Omental fat pad (tissue), 4 donors: ENCODE results near the gene ARHGAP10. TPM values are rescaled to one million over a fixed set of nuclear protein-coding genes. Genes with fewer than 3 reads are reported as not detected.

Source experiments
- ATAC-seq: fragments of 150-250 bp; one replicate; pipeline ENCODE4 v1.9.1; 2016; ENCODE audit warnings: mild to moderate bottlenecking, moderate library complexity; ENCODE audit not compliant: low FRiP score
- DNase-seq: peaks from one replicate; pipeline ENCODE4 v3.0.0-alpha.2; 2019; ENCODE audit warnings: low spot score
- CTCF ChIP-seq, 3 donors: fragments of 450-650 bp; IDR thresholded peaks; one replicate each; pipeline ENCODE4 v1.5.1; 2016 to 2017; ENCODE audit warnings: antibody characterized with exemption in 3 of 3, mild to moderate bottlenecking in 3 of 3, moderate library complexity in 2 of 3
- total RNA-seq, 4 donors: library from RNA; depleted of rRNA; stranded (reverse); fragments of >200 nt; gene quantifications; one replicate each; pipeline ENCODE4 v1.1.0, GENCODE V29; 2016

Gene ARHGAP10
- total RNA-seq, 4 donors from 2014 or later, result 48.7 to 96.2 (median 57.0) TPM

DNA sequence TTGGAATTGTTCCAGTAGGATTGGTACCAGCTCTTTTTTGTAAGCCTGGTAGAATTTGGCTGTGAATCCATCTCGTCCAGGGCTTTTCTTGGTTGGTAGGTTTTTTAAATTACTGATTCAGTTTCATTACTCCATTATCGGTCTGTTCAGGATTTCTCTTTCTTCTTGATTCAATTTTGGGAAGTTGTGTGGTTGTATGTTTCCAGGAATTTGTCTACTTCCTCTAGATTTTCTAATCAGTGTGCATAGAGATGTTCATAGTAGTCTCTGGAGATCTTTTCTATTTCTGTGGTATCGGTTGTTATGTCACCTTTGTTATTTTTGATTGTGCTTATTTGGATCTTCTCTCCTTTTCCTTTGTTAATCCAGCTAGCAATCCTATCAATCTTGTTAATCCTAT is 248.7 kb downstream of the ARHGAP10 start:
- ATAC-seq (no peak), DNase-seq (no peak)
- no peak for TF ChIP-seq CTCF (IDR thresholded peaks at IDR 0.05)

GRCh38 chr4:147981305-147981704 is 249.4 kb downstream of the ARHGAP10 start:
- DNase-seq, result no peak
- no peak for TF ChIP-seq CTCF (IDR thresholded peaks at IDR 0.05)
- ATAC-seq, result no peak

- ATAC-seq (no peak), DNase-seq (no peak)
- TF ChIP-seq CTCF (IDR thresholded peaks at IDR 0.05), result no peak
Measured at GRCh38 chr4:147984065-147984777, 252.3 kb downstream of the ARHGAP10 start.

GRCh38 chr4:147984778-147985138 is 252.9 kb downstream of the ARHGAP10 start:
- ATAC-seq, result no peak
- DNase-seq, result no peak
- TF ChIP-seq CTCF (IDR thresholded peaks at IDR 0.05), result no peak

DNA sequence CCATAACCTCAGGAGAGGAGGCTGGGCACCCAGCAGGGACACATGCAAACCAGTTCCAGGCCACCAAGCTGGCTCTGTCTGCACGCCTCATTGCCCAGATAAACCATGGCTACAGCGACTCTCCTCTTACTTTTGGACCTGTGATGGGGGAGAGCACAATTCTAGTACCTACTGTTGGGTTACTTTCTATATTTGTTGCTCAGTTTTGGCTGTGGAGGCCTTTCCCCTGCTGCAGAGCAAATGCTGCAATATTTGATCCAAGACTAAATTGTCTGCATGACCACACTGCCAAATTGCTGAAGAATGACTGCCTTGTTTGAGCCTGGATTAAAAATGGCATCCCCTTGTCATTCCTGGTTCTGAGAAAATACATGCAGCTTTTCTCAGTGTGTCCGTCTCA is 253.5 kb downstream of the ARHGAP10 start:
- no peak for TF ChIP-seq CTCF (IDR thresholded peaks at IDR 0.05)
- ATAC-seq (no peak), DNase-seq (no peak)

GRCh38 chr4:147987252-147987651 is 255.4 kb downstream of the ARHGAP10 start:
- DNase-seq (no peak), ATAC-seq (no peak)
- TF ChIP-seq CTCF (IDR thresholded peaks at IDR 0.05), result no peak

- DNase-seq, result no peak
- ATAC-seq, result no peak
- TF ChIP-seq CTCF (IDR thresholded peaks at IDR 0.05), result no peak
Measured at GRCh38 chr4:147991543-147992283, 259.8 kb downstream of the ARHGAP10 start.
